SK-N-SH (cell line): ENCODE measurements around the gene MIDN.

Experiments used
- CTCF ChIP-seq: fragments of 200-600 bp; sonication (generic); IDR thresholded peaks from 2 replicates; pipeline ENCODE4 v1.6.1; 2017; ENCODE audit warnings: antibody characterized with exemption, mild to moderate bottlenecking, moderate library complexity
- MXI1 ChIP-seq: IDR thresholded peaks from 2 replicates; pipeline ENCODE4 v1.6.1; 2012; ENCODE audit warnings: mild to moderate bottlenecking, low read depth, low read length, improper control_type of control experiment
- NFIC ChIP-seq: IDR thresholded peaks from 2 replicates; pipeline ENCODE4 v1.4.0; 2012; ENCODE audit warnings: borderline replicate concordance
- POLR2AphosphoS5 ChIP-seq: IDR thresholded peaks from 2 replicates; pipeline ENCODE4 v1.6.1; 2012; ENCODE audit warnings: low read depth, low read length
- RAD21 ChIP-seq: IDR thresholded peaks from 2 replicates; pipeline ENCODE4 v1.6.1; 2012; ENCODE audit warnings: mild to moderate bottlenecking, low read length
- RCOR1 ChIP-seq: fragments of 150-350 bp; IDR thresholded peaks from 2 replicates; pipeline ENCODE4 v1.6.1; 2017; ENCODE audit warnings: antibody characterized with exemption, low read length
- RXRA ChIP-seq: IDR thresholded peaks from 2 replicates; pipeline ENCODE4 v1.4.0; 2012; ENCODE audit warnings: low read depth, mild to moderate bottlenecking, borderline replicate concordance
- TAF1 ChIP-seq: IDR thresholded peaks from 2 replicates; pipeline ENCODE4 v1.6.1; 2012; ENCODE audit warnings: low read depth, mild to moderate bottlenecking, low read length, moderate library complexity, borderline replicate concordance
- YY1 ChIP-seq: IDR thresholded peaks from 2 replicates; pipeline ENCODE4 v1.4.0; 2012; ENCODE audit warnings: low read depth, mild to moderate bottlenecking

DNA sequence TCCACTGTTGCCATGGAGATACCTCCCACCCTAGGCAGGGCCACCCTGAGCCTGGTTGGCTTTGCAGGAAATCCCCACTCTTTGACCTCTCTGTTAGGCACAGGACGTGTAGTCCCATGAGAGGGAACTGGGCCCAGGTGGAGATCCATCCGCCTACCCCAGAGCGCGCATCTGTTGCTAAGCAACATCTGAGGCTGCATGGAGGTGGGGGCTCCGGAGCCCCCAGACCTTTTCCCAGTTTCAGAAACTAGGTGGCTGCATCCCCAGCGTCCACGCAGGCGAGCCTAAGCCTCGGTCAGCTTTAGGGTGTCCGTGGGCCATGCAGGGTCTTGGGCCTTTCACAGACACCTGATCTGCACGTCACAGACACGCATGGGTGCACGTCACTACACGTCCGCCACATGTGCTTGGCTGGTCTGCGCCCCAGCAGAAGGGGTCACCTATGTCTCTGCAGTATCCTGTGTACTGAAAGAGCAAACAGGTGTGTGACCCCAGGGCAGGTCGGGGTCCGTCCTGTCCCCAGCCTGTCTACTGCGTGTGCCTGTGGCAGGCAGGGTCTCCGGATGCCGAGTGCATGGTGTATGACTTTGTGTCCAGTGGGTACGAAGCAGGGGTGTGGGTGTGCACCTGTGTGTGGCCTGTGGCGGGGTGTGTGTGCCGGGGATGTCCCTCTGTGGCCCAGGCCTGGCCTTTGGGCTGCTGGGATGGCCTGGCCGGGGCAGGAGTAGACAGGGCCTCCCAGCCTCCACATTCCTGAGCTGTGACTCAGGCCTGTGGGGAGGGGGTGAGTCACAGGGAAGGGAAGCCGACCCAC lies 16.6 kb downstream of the MIDN start:
- TF ChIP-seq RAD21: no peak
- TF ChIP-seq CTCF: no peak
- TF ChIP-seq MXI1: no peak
- peak; percentile 73; the same call in 1 of the 2 replicates for TF ChIP-seq RXRA
- TF ChIP-seq TAF1: no peak
- TF ChIP-seq NFIC: no peak
- TF ChIP-seq POLR2AphosphoS5: no peak
- TF ChIP-seq RCOR1: no peak
- TF ChIP-seq YY1: no peak
